Esophagus (tissue), 2 donors: ENCODE results near the gene NAA50. TPM values are rescaled to one million over a fixed set of nuclear protein-coding genes. Genes with fewer than 3 reads are reported as not detected.

ENCODE experiments used
- H3K27ac ChIP-seq, 2 donors: one replicate each; pipeline ENCODE4 v1.5.1; 2013; ENCODE audit warnings: low read depth in 2 of 2, mild to moderate bottlenecking in 2 of 2, inconsistent platforms in 1 of 2, low read length in 1 of 2, moderate library complexity in 1 of 2
- H3K27me3 ChIP-seq, 2 donors: one replicate each; pipeline ENCODE4 v1.6.1; 2013; ENCODE audit warnings: low read length in 2 of 2, control low read depth in 1 of 2, mild to moderate bottlenecking in 1 of 2; ENCODE audit not compliant: insufficient read depth in 2 of 2, control insufficient read depth in 1 of 2
- H3K36me3 ChIP-seq, 2 donors: one replicate each; pipeline ENCODE4 v1.6.1; 2013; ENCODE audit warnings: low read length in 1 of 2; ENCODE audit not compliant: control insufficient read depth in 2 of 2, insufficient read depth in 2 of 2
- H3K4me1 ChIP-seq, 2 donors: one replicate each; pipeline ENCODE4 v1.6.1; 2013; ENCODE audit warnings: low read length in 1 of 2; ENCODE audit not compliant: control insufficient read depth in 2 of 2, insufficient read depth in 2 of 2
- H3K4me3 ChIP-seq, 2 donors: one replicate each; pipeline ENCODE4 v1.5.1; 2013; ENCODE audit warnings: low read length in 2 of 2, mild to moderate bottlenecking in 2 of 2, low read depth in 1 of 2, moderate library complexity in 1 of 2
- H3K9me3 ChIP-seq, 2 donors: one replicate each; pipeline ENCODE4 v1.6.1; 2013; ENCODE audit warnings: mild to moderate bottlenecking in 2 of 2, low read depth in 1 of 2, low read length in 1 of 2, moderate library complexity in 1 of 2; ENCODE audit not compliant: control insufficient read depth in 2 of 2, insufficient read depth in 1 of 2
- WGBS, 2 donors: extraction: QIAGEN DNeasy Blood & Tissue Kit; methylation state at CpG; one replicate each; pipeline ENCODE4 v1.1.7; 2013; 5-methylcytosine and 5-hydroxymethylcytosine counted together
- polyA plus RNA-seq, 2 donors: library from polyadenylated mRNA; stranded (reverse); fragments of 200-250 nt; gene quantifications; one replicate each; pipeline ENCODE4 v1.2.3, GENCODE V29; 2013
- donor health status: healthy with polysubstance abuse.
- donor health status: Bipolar disorder and iron deficiency.

Gene NAA50
- polyA plus RNA-seq, 2 donors: 24.7 to 69.7 TPM

DNA sequence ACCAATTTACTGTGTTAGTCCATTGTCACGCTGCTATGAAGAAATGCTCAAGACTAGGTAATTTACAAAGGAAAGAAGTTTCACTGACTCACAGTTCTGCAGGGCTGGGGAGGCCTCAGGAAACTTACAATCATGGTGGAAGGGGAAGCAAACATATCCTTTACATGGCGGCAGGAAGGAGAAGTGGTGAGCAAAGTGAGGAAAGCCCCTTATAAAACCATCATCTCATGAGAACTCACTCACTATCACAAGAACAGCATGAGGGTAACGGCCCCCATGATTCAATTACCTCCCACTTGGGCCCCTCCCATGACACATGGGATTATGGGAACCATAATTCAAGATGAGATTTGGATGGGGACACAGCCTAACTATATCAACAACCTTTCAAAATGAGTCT is 69.8 kb downstream of the NAA50 start:
- Histone ChIP-seq H3K27ac (no peak overlapping the region), H3K36me3 (peaks cover 2 to 3% of the 10 kb centered on the region in 2 donors), H3K4me3 (no peak overlapping the region), H3K9me3 (no peaks in the 10 kb centered on the region), H3K27me3 (no peaks in the 10 kb centered on the region), H3K4me1 (no peaks in the 10 kb centered on the region)
- WGBS, 2 donors: 88 to 94% methylated on average over 3 of the region's 3 CpGs

DNA sequence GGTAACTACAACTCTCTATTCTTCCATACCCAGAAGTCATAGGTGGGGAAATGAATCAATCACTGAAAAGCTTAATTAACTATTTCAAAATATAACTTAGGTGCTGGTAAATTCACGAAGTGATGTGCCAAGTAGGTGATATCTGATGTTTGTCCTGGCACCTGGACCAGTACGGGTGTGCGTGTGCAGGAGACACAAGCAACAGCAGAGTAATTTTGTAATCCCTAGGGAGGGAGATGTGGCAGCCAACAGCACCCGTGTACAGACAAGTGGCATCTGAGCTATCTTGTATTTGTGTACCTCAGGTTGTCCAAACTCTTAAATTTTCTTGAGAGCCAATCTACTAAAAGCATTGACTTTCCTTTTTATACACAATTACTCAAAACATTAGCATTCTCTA is 72.5 kb downstream of the NAA50 start:
- 68 to 71% methylated on average over 4 of the region's 4 CpGs for WGBS, 2 donors

DNA sequence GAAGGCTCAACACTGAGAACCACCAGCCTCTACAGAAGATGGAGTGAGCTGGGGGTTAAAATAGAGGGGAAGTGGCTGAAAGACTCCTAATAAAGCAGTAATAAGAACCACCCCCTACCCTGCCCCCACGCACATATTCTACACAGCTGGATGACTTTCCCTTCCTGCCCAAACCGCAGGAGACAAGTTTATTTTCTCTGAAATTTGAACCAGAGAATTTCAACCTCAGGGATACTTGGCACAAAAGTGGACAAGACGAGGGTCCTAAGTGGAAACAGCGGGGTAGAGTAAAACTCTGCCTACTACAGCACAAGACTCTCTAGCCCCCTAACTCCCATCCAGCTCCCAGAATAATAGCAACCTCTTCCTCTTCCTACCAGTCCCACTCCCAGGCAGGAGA is 78.0 kb downstream of the NAA50 start:
- 68 to 71% methylated on average over 4 of the region's 4 CpGs for WGBS, 2 donors
- no peak overlapping the region for H3K4me3 ChIP-seq
- no peaks in the 10 kb centered on the region for H3K4me1 ChIP-seq
- H3K9me3 ChIP-seq: no peaks in the 10 kb centered on the region
- no peaks in the 10 kb centered on the region for H3K27me3 ChIP-seq
- peaks cover 0 to 2% of the 10 kb centered on the region in 2 donors for H3K36me3 ChIP-seq
- H3K27ac ChIP-seq: no peak overlapping the region

More for the DNA sequence above, 72.5 kb downstream of the NAA50 start:
- H3K4me1 ChIP-seq: no peaks in the 10 kb centered on the region
- H3K9me3 ChIP-seq: no peaks in the 10 kb centered on the region
- peaks cover 2 to 3% of the 10 kb centered on the region in 2 donors for H3K36me3 ChIP-seq
- H3K27ac ChIP-seq: no peak overlapping the region
- H3K27me3 ChIP-seq: no peaks in the 10 kb centered on the region
- no peak overlapping the region for H3K4me3 ChIP-seq

Other genes with a start within 250 kb of the NAA50 start
- gene SPICE1, start 231.1 kb downstream of the NAA50 start, polyA plus RNA-seq: 1 to 10 TPM; 2.7 to 2.8 TPM
- 1 to 10 TPM in 1 of 2 donors, under 1 TPM in 1; 0.41 to 1.0 TPM for gene SIDT1, start 213.7 kb downstream of the NAA50 start, polyA plus RNA-seq
- gene USF3, start 49.6 kb downstream of the NAA50 start, polyA plus RNA-seq: 1 to 10 TPM; 2.9 to 3.8 TPM
- 10 to 100 TPM; 16.1 to 16.6 TPM for gene ATP6V1A, start 786 bp upstream of the NAA50 start, polyA plus RNA-seq
- gene GRAMD1C, start 92.5 kb upstream of the NAA50 start, polyA plus RNA-seq: 10 to 100 TPM in 1 of 2 donors, 1 to 10 TPM in 1; 5.9 to 21.1 TPM
- 1 to 10 TPM; 1.6 to 2.1 TPM for gene ZDHHC23, start 201.8 kb upstream of the NAA50 start, polyA plus RNA-seq